Measurements from ENCODE around the gene AGBL1.

The AGBL1 gene

DNA sequence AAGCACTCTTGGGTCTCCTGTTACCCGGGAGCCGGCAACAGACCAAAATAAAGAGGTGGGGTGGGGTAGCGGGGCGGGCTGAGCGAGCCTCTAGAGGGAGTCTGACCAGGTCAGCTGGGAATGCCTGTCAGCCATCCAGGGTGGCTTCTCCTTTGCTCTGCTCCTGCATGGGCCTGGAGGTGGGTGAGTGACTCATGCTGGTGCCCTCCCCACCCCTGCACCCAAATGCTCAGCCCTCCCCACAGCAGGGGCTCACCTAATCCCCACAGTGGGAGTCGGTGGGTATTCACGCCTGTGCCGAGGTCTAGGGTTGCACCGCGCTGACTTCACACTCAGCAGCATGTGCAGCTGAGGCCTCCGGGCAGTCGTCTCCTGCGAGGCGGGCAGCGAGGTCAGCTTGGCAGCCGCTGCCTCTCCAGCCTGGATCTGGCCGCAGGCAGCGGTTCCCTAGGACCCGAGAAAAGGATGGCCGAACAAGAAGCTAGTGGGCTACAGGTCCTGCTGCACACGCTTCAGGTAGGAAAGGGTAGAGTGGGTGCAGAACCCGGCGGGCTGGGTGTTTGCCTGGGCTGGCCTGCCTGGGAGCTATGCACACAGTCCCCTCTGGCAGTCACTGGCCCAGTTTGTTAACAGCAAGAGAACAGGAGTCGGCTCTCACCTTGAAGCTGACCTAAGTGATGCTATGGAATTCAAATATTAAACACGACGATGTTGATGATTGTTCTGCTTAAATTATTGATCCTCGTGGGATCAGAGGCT is at the start of gene AGBL1:
Gene AGBL1, plus strand, starts transcription at position 364 of the 759 bp plus-strand sequence.
- no peak for DNase-seq

DNA sequence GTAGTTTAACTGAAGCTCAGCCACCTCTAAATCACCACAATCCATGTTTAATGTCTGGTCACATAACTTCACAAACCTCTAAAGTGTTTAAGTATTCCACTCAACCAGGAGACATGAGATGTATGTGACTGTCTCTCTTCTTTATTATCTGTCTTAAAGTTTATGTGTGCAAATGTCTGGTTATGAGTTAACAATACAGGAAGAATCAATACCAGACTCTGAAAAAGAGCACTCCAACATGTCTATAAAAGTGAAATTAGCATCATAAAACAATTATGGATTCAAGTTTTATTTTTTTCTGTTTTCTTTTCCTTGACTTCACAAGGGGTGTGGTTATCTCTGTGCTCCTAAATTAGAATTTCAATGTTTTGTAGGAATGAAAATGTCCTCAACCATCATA is 44.8 kb upstream of the AGBL1 start:
- DNase-seq, result no peak

DNA sequence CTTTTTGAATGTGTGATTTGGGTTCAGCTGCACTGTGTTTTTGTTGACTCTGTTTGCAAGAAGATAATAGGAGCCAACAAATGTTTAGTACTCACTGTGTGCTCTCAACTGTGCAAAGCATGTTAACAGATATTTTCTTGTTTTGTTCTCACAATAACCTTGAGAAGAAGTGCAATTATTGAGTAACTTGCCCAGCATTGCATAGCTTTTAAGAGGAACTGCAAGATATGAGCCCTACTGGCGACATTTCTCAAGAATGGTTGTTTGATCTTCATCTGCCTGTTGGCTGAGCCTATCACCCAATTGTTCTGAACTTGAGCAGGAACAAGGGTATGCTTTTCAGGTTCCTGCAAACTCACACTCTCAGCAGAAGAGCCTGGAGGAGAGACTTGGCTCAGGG is 43.4 kb upstream of the AGBL1 start:
- DNase-seq, result no peak

DNA sequence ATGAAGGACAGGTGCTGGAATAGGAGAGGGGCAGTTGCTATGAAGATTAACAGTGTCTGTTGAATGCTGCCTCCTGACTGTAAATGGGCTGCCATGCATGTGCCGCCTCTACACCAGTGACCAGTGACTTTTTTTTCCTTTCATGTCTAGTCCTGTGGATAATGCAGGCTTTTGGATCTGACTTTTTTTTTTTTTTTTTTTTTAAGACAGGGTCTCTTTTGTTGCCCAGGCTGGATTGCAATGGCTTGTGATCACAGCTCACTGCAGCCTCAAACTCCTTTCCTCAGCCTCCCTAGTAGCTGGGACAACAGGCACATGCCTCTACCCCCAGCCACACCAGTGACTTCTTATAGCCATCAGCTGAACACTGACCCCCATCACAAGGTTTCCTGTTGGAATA is 41.2 kb upstream of the AGBL1 start:
- DNase-seq, result no peak

DNA sequence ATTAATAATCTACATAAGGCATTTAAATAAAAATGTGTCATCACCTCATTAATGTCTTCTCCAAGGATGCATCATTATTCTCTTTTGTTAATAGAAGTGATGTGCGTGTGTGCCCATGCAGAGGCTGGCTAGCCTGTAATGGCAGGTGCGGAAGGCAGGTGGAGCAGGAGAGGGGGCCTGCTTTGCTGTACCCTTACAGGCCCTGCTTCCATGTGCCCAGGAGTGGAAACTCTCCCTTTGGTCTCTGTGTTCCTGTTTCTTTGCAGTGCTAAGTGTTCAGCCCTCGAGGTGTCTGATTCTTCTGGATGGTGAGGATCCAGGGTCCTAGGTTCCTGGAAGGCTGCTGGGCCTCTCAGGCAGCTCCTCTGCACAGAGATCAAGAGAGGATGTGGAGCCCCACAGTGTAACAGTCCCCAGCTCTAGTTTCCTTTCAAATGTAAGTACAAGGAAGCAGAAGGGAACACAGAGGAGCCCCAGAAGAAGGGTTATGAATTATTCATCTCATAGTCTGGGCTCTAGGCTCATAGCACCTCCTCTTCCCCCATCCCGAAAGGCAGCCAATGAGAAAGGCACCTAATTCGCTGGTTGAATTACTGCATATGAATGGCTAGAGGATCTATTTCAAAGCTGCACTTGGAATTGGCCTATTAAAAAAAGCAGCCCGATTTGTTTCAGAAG is 39.2 kb upstream of the AGBL1 start:
- no peak for DNase-seq

DNA sequence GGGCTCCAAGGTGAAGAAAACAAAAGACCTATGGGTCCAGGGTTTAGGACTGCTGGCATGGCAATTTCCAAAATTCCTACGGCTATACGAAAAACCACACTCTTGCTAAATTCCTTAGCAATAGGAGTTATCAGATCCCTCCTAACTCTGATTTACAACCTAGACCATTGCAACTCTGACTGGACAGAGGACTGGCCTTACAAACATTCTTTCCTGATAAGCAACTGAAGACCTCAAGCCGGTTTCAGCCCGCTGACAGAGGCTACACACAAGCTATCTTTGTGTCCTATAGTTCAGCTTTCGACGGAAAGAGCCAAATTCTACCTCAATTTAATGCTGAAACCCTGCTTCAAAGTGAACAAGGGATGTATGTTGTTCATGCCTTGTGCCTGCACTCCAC is 38.3 kb upstream of the AGBL1 start:
- no peak for DNase-seq

DNA sequence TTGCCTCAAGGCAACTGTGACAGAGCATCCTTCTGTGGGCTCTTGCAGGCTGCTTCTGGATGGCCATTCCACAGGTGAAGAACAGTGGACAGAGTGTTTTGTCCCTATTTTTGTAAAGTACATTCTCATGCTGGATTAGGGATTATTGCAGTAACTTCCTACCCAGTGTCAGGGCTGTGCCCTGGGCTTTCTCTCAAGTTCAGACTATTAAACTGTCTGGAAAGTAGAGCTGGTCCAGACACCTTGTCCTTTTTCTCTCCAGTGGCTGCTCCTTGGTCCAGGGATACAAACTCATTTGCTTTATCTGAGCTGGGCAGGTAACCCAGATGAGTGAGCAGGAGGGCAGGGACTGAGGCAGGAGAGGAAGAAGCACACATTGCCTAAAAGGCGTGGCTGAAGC is 37.4 kb upstream of the AGBL1 start:
- no peak for DNase-seq

DNA sequence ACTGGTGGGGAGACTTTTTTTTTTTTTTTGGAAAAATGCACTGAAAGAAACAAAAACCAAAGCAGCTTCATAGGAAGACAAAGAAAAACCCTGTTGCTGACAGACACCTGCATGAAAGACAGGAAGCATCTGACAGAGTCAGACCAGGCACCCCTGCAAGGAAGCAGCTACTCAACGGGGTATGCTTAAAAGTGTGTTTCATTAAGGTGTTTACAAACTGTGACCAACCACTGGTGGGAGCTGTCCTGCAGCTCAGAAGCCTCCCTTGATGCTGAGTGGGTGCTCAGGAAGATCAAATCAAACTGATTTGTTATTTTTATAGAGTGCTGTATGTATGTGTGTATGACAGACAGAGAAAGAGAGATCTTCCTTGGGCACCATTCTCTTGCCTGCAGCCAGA is 34.7 kb upstream of the AGBL1 start:
- DNase-seq, result no peak

DNA sequence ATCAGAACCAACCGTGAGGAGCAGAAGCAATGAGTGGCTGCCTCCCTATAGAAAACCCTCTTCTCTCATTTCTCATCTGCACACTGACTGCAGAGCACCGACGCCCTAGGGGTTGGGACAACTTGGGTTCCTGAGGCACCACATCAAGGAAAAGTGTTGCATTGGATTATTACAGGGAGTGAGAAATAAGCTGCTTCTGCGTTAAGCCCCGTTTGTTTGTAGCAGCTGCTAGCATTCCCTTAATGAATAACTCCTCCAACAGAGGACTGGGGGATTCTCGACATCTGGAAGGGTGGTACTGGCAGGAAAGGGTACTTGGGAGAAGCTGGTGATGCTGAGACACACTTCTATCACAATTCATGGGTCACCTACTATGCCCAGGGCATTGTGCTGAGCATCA is 25.3 kb upstream of the AGBL1 start:
- DNase-seq, result no peak

DNA sequence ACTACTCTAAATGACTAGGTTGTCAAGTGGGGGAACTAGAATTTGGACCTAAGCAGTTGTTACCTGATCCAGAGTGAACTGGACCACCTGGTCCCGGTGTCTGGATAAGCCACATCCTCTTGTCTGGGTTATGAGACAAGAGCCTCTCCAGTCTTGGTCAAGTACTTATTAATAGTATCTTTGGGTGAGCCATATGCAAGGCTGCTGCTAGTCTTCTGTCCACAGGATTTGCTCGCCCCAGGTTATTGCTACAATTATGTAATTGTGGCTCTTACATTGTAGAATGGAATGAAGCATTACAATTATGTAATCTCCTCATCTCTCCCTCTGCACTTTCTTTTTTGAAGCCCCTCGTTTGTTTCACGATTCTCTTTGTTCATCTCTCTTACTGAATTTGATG is 24.0 kb upstream of the AGBL1 start:
- no peak for DNase-seq

DNA sequence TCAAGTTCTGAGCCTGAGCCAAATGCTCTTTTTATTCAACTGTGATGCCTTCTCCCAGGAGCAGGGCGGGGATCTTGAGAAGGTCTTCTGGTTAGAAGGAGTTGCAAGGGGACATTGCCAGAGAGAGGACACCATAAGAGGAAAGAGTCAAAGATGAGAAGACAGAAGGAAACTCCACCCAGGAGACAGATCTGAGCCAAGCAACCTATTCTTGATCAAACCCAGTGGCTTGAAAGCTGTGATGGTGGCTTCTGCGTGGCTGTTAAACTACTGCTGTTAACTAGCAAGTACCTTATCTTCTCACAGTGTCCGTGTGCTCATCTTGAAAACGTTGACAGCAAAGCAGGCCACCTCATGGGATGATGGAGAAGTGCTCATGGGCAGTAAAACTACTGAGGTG is 19.8 kb upstream of the AGBL1 start:
- no peak for DNase-seq

DNA sequence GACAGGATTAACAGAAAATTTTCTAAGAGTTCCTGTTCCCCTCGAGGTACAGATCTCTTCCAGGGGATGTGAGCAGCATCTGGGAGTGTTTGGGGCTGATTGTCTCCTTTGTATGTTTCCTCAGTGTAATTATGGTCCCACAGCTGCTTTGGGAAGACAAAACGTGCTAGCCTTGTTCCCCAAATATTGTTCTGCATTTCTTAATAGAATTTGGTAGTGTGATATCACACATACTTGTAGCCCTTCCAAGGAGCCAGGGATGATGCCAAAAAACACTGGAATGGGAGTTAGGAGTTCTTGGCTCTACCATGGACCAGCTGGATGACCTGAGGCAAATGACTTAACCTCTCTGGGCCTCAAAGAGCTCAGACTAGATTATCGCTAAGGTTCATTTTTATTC is 19.0 kb upstream of the AGBL1 start:
- no peak for DNase-seq

DNA sequence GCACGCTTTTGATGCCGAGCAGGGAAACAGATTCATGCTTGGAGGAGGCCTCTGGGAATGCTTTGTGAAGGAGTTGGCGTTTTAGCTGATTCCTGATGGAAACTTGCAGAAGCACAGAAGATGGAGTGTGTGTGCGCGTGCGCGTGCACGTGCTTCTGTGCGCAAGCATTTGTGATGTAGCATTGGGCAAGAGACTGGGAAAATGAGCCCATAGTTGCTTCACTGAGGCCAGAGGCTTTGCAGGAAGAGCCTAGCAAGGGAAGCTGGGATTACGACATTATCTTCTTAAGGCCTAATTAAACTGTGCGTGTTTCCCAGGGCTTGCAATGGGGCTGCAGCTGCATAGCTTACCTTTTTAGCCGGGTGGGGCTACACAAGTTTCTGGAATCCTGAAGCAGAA is 18.1 kb upstream of the AGBL1 start:
- DNase-seq, result no peak

DNA sequence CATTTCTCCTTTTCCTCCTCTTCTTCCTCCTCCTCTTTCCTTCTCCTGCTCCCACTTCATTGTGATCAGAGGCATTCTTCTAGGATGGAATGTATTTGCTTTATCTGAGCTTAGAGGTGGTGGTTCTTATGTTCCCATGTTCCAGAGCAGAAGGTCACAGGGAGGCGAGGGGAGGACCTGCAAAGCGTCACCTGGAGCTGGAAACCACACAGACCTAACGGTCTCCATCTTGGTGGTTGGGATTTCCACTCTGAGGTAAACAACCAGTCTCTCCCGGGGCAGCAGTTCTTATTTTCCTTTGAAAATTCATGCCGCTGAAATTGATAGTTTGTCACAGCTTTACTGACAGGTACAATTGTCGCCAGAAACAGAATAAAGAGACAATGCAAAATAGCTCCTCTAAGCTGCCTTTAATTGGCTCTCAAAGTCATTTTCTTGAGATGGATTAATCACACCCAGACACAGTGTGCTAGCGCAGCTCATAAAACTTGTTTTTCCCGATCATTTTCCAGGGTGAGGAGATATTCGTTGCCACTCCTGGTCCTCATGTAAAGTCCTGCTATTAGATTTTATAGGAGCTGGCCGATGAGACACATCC is 16.9 kb upstream of the AGBL1 start:
- no peak for DNase-seq

DNA sequence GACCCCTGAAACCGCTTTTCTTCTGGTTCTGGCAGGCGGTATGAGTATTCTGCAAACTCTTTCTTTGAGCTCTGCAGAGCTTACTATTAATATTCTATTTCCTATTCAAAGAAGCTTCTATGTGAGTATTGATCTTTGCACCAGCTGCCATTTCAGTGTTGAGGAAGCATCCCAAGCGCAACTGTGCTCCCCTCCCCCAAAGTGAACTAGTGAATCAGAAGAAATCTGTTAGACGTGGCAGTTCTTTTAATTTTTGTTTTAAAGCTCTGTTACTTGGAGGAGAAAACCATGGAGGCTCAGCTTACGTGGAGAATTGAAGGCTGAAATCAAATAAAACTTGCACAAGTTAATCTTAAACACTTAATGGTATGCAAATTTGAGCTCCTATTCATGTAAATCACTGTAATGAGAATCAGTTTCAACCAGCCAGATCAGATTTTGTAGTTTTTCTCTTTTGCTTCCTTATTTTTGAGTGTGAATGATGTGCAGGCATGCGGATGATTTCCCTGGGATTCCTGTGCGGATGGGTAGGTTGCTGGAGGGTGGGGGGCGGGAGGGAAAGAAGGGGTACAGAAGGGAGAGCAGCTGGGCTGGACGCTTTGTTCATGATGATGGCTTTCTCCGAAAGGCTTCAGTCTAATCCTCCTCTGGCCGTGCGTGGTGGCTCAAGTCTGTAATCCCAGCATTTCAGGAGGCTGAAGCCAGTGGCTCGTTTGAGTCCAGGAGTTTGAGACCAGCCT is 16.1 kb upstream of the AGBL1 start:
- DNase-seq, result no peak

DNA sequence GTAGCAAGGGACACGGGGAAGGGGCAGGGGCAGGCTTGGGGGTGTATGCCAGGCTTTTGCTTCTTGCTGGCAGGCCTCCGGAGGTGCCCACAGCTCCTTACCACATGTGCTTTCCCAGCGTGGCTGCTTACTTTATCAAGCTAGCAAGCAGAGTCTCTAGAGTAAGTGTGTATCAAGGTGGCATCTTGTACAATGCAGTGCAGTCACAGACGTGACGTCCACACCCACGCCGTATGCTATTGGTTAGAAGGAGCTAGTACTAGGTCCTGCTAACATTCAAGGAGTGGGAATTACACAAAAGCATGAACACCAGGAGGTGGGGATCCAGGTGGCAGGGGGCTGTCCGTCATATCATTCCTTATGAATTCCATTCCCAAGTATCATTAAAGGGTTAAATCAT is 15.3 kb upstream of the AGBL1 start:
- DNase-seq, result no peak

DNA sequence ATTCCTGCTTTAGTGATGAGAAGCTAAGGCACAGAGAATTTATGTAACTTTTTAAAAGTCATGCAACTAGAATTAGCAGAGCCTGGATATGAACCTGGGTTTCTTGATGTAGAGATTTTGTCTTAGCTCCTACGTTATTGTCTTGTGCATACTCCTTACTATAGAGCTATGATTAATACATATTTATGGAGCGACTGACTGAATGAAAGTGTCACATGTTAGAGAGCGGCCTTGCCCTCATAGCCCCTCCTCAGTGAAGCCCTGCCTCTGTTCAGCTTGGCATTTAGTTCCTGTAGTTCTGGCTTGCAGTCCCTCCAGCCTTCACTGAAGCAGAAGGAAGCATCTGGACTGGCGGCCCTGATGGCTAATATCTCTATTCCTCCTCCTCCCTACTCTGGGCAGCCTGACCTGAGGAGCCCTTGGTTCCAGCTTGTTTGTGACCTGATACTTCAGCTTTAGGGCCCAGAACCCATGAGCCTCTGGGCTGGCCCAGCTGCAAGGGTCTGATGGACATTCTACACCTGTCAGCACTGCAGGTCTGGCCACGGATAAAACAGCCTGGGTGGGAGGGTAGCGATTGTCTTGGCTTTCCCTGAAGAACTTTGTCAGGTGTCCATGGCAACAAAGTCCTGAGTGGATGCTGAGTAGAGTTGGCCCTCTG is 13.4 kb upstream of the AGBL1 start:
- no peak for DNase-seq

DNA sequence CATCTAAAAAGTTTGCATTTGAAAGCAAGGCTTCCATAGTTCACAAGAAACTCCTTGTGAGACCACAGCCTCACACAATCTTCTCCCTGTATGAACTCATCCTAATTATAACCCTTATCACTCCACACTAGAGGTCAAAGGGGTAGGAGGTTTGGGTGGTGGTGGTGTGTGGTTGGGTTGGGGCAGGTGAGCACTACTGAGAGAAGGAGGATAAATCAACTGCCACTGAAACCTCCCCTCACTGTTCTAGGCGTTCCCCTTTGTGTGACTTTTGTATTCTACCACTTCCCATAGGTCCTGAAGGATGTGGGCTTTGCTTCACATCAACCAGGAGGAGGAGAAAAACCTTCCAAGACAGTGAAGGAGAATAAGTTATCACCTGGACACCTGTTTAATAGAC is 6.4 kb upstream of the AGBL1 start:
- no peak for DNase-seq

DNA sequence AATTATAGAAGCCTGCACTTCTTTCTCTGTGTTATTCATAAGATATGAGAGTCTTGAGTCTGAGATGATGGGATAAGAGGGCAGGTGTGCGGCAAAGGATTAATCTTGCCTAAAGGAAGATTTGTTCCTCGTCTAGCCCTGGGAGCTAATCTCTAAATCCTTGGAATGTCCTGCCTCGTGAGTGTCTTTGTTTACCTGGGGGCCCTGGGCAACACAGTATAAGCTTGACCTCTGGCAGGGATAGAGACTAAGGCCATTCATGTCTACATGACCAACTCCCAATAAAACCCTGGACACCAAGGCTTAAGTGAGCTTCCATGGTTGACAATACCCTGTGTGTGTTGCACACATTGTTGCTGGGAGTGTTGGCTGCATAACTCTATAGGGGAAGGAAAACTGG is 3.2 kb upstream of the AGBL1 start:
- DNase-seq, result no peak

DNA sequence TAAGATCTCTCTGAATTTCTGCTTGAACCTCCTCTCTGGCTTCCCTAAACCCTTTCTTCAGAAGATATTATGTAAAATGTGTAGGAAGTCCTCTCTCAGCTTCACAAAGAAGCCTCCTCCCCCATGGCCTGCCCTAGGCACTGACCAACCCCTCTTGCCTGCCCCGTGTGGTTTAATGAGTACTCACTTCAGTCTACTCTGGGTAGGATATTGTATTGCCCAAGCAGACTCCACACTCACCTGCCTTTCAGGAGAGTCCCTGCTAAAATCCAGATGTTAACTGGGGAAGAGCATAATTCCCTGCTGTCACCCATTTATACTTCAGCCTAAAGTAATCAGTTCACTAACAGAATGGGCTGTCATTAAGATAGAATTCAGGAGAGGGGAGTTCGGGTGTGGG is 2.6 kb upstream of the AGBL1 start:
- DNase-seq, result no peak

DNA sequence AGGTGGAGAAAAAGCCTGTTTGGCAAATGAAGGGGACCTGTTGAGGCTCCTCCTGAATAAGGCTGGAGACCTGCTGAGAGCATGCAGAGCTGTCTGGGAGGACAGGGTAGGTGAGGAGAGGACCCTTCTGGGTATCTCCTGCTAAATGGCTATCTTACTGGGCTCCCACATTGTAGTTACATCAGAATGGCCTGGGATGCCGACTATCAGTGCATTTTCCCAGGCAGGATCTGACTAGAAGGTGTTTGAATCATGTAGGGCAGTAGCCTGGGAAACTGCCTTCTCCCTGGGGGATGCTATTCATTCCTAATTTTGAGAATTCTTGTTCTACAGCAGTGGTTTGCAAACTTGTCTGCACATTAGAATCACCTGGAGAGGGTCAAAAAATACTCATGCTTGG is 631 bp downstream of the AGBL1 start:
- DNase-seq, result no peak

DNA sequence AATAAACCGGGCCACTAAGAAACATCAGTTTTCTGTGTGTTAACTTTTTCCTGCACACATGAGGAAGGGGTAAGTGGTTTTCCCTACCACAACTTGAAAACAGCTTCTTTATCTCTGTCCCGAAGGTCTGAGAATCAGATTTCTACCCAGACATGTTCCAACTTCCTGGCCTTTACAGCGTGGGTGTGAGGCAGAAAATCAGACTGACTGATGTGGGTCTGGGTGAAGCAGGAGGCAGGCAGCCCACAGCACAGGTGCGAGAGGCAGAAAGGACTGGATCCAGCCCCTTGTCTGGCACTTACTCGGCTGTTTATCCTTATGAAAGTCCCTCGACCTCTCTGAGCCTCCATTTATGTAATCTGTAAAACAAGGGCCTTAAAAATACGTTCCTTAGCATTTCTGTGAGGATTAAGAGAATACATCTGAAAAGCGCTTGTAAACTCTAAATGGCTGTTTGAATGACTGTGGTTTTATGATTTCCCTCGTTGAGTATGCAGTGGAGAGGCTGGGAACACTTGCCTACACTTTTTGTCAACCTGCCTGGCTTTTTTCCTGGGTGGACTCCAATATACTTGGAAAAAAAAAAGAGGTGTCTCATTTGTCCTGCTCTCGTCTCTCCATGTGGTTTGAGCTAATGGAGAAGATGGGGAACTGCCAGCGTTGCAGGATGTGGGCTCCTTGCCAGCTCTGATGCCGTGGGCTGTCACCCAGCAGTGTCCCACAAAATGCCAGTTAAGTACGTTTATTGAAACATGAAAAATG is 3.1 kb downstream of the AGBL1 start:
- no peak for DNase-seq
